SJSA1 (cell line): ENCODE measurements around the gene UNC93B1. TPM values are rescaled to one million over a fixed set of nuclear protein-coding genes. Genes with fewer than 3 reads are reported as not detected.
A peak's percentile ranks its signal among the peaks of the same experiment; 100 is the strongest.
"Not testable (repeated sequence)": the region's sequence is repeated elsewhere in the genome, so short reads cannot be mapped to it uniquely, and the experiment has no call there.

Experiments used
- DNase-seq, 2 experiments: peaks; one replicate each; pipeline ENCODE4 v3.0.0-alpha.2; 2015 to 2020; ENCODE audit warnings: low spot score in 2 of 2, low read depth in 1 of 2
- H3K27ac ChIP-seq: fragments of 250-450 bp; sonication (Bioruptor Pico); 2 replicates; pipeline ENCODE4 v1.5.1; 2020; ENCODE audit warnings: mild to moderate bottlenecking, moderate library complexity
- H3K27me3 ChIP-seq: fragments of 250-450 bp; sonication (Bioruptor Pico); replicated peaks from 2 replicates; pipeline ENCODE4 v1.5.1; 2020; ENCODE audit warnings: mild to moderate bottlenecking, moderate library complexity
- H3K36me3 ChIP-seq: fragments of 250-450 bp; sonication (Bioruptor Pico); 2 replicates; pipeline ENCODE4 v1.5.1; 2020; ENCODE audit warnings: mild to moderate bottlenecking
- H3K4me1 ChIP-seq: fragments of 250-450 bp; sonication (Bioruptor Pico); replicated peaks from 2 replicates; pipeline ENCODE4 v1.6.1; 2021; ENCODE audit warnings: mild to moderate bottlenecking
- H3K4me3 ChIP-seq: fragments of 250-450 bp; sonication (Bioruptor Pico); 2 replicates; pipeline ENCODE4 v1.5.1; 2020; ENCODE audit warnings: mild to moderate bottlenecking
- H3K9me3 ChIP-seq: fragments of 250-450 bp; sonication (Bioruptor Pico); replicated peaks from 2 replicates; pipeline ENCODE4 v1.5.1; 2020; ENCODE audit warnings: mild to moderate bottlenecking
- total RNA-seq: library from RNA; depleted of rRNA; stranded (reverse); fragments of >200 nt; shearing (Covaris generic); gene quantifications from 2 replicates; pipeline ENCODE4 v1.2.3, GENCODE V29; 2014

Gene UNC93B1
- total RNA-seq, 1 experiment from 2014 or later = 53.8 TPM

DNA sequence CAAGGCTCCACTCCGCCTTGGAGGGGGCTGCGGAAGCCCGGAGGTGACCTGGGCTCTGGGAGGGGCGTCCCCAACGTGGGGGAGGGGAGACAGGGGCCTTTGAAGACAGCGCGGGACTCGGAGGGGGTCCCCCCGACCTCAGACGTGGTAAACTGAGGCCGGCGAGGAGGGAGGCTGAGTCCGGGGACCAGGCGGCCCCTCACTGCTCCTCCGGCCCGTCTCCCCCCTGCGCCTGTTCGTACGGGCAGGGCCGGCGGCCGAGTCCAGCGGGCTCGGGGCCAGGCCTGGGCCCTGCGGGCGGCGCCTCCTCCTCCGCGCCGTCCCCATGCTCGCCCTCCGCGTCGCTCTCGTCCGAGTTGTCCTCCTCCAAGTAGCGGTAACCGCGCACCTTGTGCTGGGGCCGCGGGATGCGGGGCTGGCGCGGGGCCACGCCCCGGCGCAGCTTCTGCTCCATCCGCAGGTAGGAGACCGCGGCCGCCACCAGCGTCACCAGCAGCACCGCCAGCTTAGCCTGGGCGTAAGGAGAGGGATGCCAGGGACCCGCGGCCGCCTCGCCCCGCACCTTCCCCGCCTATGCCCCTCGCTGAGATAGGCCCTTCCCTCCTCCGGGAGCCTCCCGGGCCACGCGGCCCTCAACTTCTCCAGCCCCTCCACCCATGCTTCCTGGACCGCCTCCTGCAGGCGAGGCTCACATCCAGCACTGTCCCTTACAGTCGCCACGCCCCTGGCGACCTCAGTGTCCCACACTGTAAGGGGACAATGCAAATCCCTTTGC, 12.4 kb downstream of the UNC93B1 start:
- not testable (repeated sequence) for DNase-seq, H3K36me3 ChIP-seq, H3K27me3 ChIP-seq, H3K4me1 ChIP-seq, H3K27ac ChIP-seq, H3K9me3 ChIP-seq, H3K4me3 ChIP-seq

GRCh38 chr11:67990546-67991346, 13.2 kb downstream of the UNC93B1 start:
- not testable (repeated sequence) for DNase-seq, H3K27me3 ChIP-seq, H3K4me1 ChIP-seq, H3K9me3 ChIP-seq, H3K4me3 ChIP-seq, H3K36me3 ChIP-seq, H3K27ac ChIP-seq

DNA sequence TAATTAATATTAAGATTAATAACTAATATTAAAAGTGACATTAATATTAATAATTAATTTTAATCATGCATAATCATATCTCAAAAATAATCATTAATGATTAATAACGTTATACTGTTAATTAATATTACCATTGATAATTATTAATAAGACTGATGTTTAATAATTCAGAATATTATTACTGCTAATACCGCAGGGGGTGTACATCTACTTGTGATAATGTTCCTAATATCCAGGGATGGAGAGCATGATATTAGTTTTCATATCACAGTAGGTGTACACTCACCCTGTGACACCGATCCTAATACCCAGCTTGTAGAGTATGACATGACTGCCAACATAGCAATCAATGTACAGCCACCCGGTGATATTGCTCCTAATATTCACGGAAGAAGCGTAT, 18.6 kb downstream of the UNC93B1 start:
- not testable (repeated sequence) for H3K9me3 ChIP-seq, H3K36me3 ChIP-seq, DNase-seq, H3K27me3 ChIP-seq, H3K4me3 ChIP-seq, H3K27ac ChIP-seq, H3K4me1 ChIP-seq

- no peak overlapping the region for H3K27ac ChIP-seq
- no peak for DNase-seq
- H3K9me3 ChIP-seq = no peaks in the 10 kb centered on the region
- H3K4me1 ChIP-seq = 0 out of 2 replicates have a peak, but pooled peaks cover under 1% of the 10 kb centered on the region
- no peaks in the 10 kb centered on the region for H3K36me3 ChIP-seq
- no peaks in the 10 kb centered on the region; the same call in 1 of the 2 replicates for H3K27me3 ChIP-seq
- no peak overlapping the region for H3K4me3 ChIP-seq
These were observed 19.9 kb downstream of the UNC93B1 start for GRCh38 chr11:67983951-67984350.

DNA sequence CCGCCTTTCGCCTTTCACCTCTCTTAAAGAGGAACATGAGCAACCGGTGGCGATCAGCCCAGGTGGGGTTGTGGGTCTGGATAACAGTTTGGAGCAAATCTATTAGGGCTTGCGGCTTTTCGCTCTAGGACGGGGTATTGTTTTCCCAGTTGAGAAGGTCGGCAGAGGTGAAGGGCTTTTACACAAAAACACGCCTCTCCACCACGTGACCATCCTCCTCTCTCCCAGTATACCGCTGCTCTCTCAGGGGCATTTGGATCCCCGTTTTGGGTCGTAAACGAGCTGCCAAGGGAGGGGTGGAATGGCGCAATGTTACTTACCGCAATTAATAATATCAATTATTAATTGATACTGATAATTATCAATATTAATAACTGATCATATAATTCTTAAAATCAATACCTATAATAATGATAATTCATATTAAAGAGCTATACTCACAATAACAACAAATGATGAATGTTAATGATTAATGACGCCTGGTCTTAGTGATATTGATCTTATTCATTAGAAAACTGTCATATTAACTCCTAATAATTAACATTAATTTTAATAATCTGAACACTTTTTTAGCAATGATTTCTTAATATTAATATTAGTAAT, 21.5 kb downstream of the UNC93B1 start:
- not testable (repeated sequence) for DNase-seq, H3K27ac ChIP-seq, H3K36me3 ChIP-seq, H3K4me1 ChIP-seq, H3K4me3 ChIP-seq, H3K9me3 ChIP-seq, H3K27me3 ChIP-seq

DNA sequence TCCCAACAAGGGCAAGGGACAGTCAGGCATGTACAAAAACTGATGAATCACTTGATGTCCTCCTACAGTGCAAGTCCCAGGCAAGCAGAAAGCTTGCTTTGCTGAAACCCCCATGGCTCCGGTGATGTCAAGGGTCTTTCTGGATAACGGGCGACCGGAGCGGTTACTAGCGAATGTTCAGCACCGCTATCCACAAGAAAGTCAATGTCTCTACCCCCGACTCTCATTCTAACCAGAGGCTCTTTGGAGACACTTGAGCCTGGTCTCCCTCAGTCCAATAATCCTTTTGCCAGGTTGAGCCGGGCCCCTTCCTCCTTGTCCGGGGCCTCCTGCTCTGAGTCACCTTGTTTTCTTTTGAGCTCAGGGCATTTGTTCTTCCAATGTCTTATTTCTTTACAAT, 22.7 kb downstream of the UNC93B1 start:
- DNase-seq, H3K36me3 ChIP-seq, H3K27me3 ChIP-seq, H3K4me3 ChIP-seq, H3K9me3 ChIP-seq, H3K4me1 ChIP-seq, H3K27ac ChIP-seq: not testable (repeated sequence)

DNA sequence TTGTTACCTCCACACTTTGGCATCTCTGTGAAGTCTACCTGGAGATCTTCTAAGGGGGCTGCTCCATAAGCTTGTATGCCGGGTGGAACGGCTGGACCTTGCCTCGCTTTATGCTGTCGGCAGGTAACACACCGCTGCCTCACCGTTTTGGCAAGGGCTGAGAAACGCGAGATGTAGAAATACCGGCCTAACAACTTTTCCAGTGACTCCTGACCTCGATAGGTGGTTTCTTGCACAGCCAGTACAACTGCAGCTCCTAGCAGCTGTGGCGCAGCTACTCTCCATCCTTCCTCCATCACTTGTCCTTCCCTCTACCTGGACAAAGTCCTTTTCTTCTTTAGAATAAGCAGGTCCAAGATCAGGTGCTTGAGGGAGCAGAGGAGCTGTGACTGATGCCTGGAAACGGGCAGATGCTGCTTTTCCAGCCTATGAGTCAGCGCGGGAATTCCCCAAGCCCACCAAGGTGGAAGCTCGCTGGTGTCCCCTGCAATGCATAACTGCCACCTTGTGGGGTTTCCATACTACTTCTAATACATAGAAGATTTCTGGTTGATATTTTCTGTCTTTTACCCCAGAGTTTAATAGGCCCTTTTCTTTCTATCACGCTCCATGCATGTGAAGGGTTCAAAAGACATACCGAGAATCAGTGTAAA, 25.0 kb downstream of the UNC93B1 start:
- H3K4me1 ChIP-seq, H3K36me3 ChIP-seq, H3K9me3 ChIP-seq, H3K27ac ChIP-seq, H3K4me3 ChIP-seq, H3K27me3 ChIP-seq: not testable (repeated sequence)
- peak in 1 of 2 experiments; percentile 79 for DNase-seq

DNA sequence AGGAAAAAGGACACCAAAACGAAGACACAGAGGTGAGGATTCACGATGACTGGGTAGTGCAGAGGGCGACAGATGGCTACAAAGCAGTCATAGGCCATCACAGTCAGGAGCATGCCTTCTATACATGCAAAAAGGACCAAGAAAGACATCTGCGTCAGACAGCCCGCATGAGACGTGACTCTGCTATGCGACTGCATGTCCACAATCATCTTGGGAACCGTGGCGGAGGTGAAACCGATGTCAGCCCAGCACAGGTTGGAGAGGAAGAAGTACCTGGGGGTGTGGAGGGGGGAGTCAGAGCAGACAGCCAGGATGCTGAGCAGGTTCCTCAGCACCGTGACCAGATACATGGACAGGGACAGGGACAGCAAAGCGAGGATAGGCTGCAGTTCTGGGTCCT, 29.2 kb downstream of the UNC93B1 start:
- not testable (repeated sequence) for H3K4me3 ChIP-seq, H3K27me3 ChIP-seq, H3K36me3 ChIP-seq, H3K27ac ChIP-seq, H3K9me3 ChIP-seq, DNase-seq, H3K4me1 ChIP-seq

DNA sequence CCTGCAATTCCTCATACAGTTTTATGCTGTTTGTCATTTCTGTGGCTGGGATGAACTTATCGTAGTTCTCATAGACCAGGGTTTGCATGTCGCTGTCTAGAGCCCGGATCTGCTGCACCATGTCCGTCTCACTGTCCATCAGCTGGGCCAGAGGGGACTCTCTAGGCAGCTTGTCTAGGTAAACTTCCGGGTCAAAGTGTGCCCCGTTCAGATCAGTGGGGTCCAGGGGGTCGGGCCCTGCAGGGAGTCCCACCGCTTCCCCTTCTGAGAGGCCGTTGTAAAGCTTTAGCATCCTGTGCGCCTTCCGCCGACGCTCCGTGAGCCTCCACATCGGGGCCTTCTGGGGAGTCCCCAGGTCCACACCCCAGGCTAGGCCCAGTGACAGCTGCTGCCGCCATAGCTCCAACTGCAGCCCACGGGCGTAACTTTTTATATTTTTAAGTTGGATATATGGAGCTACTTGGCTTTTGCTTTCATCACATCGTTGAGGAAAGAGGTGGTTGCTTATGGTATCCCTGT, 38.0 kb downstream of the UNC93B1 start:
- not testable (repeated sequence) for H3K27ac ChIP-seq, H3K4me1 ChIP-seq, H3K4me3 ChIP-seq, H3K36me3 ChIP-seq, H3K9me3 ChIP-seq, DNase-seq
- H3K27me3 ChIP-seq = peaks cover 25% of the 10 kb centered on the region

DNA sequence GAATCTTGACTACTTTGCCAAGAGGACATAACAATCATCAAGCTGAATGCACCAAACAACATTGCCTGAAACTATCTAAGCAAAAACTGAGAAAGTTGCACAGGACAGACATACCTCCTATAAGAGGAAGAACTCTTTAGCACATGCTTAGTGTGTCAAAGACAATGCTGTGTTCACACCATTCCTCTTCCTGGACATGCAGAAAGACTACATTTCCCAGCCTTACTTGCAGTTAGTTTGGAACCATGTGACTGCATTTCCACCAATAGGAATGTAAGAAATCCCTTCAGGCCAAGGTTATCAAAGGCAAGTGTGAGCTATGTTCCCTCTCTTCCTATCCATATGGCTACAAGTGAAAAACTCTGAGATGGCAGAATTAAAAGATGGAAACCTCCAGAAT, 39.2 kb downstream of the UNC93B1 start:
- H3K9me3 ChIP-seq, H3K4me1 ChIP-seq, H3K27ac ChIP-seq, H3K4me3 ChIP-seq, H3K36me3 ChIP-seq, DNase-seq: not testable (repeated sequence)
- H3K27me3 ChIP-seq = peaks cover 35% of the 10 kb centered on the region

DNA sequence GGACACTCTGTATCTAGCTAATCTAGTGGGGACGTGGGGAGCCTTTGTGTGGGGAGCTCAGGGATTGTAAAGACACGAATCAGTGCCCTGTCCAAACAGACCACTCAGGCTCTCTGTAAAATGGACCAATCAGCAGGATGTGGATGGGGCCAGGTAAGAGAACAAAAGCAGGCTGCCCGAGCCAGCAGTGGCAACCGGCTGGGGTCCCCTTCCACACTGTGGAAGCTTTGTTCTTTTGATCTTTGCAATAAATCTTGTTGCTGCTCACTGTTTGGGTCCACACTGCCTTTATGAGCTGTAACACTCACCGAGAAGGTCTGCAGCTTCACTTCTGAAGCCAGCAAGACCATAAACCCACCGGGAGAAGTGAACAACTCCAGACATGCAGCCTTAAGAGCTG, 40.0 kb downstream of the UNC93B1 start:
- H3K36me3 ChIP-seq, H3K4me1 ChIP-seq, H3K27ac ChIP-seq, H3K9me3 ChIP-seq, H3K4me3 ChIP-seq, DNase-seq: not testable (repeated sequence)
- H3K27me3 ChIP-seq = peaks cover 37% of the 10 kb centered on the region

- H3K4me1 ChIP-seq, DNase-seq, H3K36me3 ChIP-seq, H3K27ac ChIP-seq, H3K4me3 ChIP-seq, H3K9me3 ChIP-seq: not testable (repeated sequence)
- peaks cover 43% of the 10 kb centered on the region for H3K27me3 ChIP-seq
These were observed 40.7 kb downstream of the UNC93B1 start for GRCh38 chr11:67963217-67963616.

DNA sequence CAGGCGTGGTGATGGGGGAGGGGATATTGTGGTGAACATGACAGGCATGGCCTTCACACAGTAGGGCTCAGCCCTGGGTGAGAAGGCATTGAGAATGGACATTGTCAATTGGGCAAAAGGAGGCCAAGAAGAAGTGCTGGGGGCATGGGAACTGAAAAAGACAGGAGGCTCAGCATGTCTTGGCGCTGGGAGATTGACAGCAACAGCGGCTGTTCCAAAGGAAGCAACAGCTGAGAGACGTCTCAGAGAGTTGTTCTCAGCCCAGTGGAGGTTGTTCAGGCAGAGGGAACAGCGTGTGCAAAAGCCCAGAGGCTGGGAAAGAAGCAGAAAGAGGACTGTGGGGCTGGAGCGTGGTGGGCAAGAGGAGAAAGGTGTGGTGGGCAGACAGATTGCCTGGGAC, 47.7 kb downstream of the UNC93B1 start:
- H3K36me3 ChIP-seq, H3K4me3 ChIP-seq, H3K9me3 ChIP-seq, H3K4me1 ChIP-seq, DNase-seq, H3K27ac ChIP-seq: not testable (repeated sequence)
- peaks cover 49% of the 10 kb centered on the region for H3K27me3 ChIP-seq
